Endothelial cell of umbilical vein (primary cell): ENCODE results near the gene MYRIP.

Experiments used
- EZH2 ChIP-seq: IDR thresholded peaks from 2 replicates; pipeline ENCODE4 v1.6.1; 2012; ENCODE audit warnings: borderline replicate concordance, low read depth, mild to moderate bottlenecking, moderate library complexity, low read length, inconsistent platforms; ENCODE audit not compliant: severe bottlenecking
- FOS ChIP-seq: IDR thresholded peaks from 2 replicates; pipeline ENCODE4 v1.6.1; 2011; ENCODE audit warnings: mild to moderate bottlenecking, low read length, moderate library complexity, borderline replicate concordance; ENCODE audit not compliant: insufficient read depth
- JUN ChIP-seq: IDR thresholded peaks from 2 replicates; pipeline ENCODE4 v1.6.1; 2011; ENCODE audit warnings: borderline replicate concordance, low read depth; ENCODE audit not compliant: insufficient read length, insufficient read depth
- MYC ChIP-seq: IDR thresholded peaks from one replicate; pipeline ENCODE4 v1.6.1; 2011; ENCODE audit warnings: mild to moderate bottlenecking, low read depth, low read length
- POLR2A ChIP-seq: IDR thresholded peaks from 2 replicates; pipeline ENCODE4 v1.6.1; 2012; ENCODE audit warnings: low read depth, mild to moderate bottlenecking, control low read depth, low read length
- POLR2AphosphoS5 ChIP-seq: IDR thresholded peaks from 2 replicates; pipeline ENCODE4 v1.6.1; 2012; ENCODE audit warnings: low read depth, mild to moderate bottlenecking, control low read depth, low read length, moderate library complexity; ENCODE audit not compliant: insufficient read depth
- TF ChIP-seq, protein P1 (sequence below), 2 donors: IDR thresholded peaks; 1 replicate in 1 of 2; 2 replicates in 1 of 2; pipeline ENCODE4 v1.5.1; 2011; ENCODE audit warnings: low read length in 2 of 2, mild to moderate bottlenecking in 2 of 2, moderate library complexity in 2 of 2, control low read depth in 1 of 2, inconsistent platforms in 1 of 2, low read depth in 1 of 2; ENCODE audit not compliant: insufficient read depth in 1 of 2; ENCODE audit errors: extremely low read depth in 1 of 2

- TF ChIP-seq, protein P1, sequence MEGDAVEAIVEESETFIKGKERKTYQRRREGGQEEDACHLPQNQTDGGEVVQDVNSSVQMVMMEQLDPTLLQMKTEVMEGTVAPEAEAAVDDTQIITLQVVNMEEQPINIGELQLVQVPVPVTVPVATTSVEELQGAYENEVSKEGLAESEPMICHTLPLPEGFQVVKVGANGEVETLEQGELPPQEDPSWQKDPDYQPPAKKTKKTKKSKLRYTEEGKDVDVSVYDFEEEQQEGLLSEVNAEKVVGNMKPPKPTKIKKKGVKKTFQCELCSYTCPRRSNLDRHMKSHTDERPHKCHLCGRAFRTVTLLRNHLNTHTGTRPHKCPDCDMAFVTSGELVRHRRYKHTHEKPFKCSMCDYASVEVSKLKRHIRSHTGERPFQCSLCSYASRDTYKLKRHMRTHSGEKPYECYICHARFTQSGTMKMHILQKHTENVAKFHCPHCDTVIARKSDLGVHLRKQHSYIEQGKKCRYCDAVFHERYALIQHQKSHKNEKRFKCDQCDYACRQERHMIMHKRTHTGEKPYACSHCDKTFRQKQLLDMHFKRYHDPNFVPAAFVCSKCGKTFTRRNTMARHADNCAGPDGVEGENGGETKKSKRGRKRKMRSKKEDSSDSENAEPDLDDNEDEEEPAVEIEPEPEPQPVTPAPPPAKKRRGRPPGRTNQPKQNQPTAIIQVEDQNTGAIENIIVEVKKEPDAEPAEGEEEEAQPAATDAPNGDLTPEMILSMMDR (IDR thresholded peaks at IDR 0.05; ENCODE audit: extremely low read depth in 1 of 2, insufficient read depth in 1 of 2, low read depth in 1 of 2, low read length in 2 of 2), result no peak
- TF ChIP-seq MYC (no peak), JUN (no peak), POLR2A (no peak), FOS (no peak), POLR2AphosphoS5 (no peak), EZH2 (no peak)
Measured at GRCh38 chr3:40162616-40163015, 353.2 kb downstream of the MYRIP start.
